Esophagus squamous epithelium (tissue), 4 donors: ENCODE results near the gene C8A.

ENCODE experiments used
- CTCF ChIP-seq, 6 experiments: fragments of 450-650 bp in 4 of 6; fragments of 200-600 bp in 2 of 6; sonication (generic) in 2 of 6; IDR thresholded peaks; one replicate each; pipeline ENCODE4 v1.5.1; 2016 to 2019; ENCODE audit warnings: antibody characterized with exemption in 6 of 6, mild to moderate bottlenecking in 4 of 6, moderate library complexity in 4 of 6
- POLR2A ChIP-seq, 4 donors: fragments of 450-650 bp; IDR thresholded peaks; one replicate each; pipeline ENCODE4 v1.6.1; 2017; ENCODE audit warnings: antibody characterized with exemption in 4 of 4, mild to moderate bottlenecking in 4 of 4, moderate library complexity in 3 of 4

- no peak for TF ChIP-seq CTCF (IDR thresholded peaks at IDR 0.05)
- no peak for TF ChIP-seq POLR2A (IDR thresholded peaks at IDR 0.05)
Measured at GRCh38 chr1:56904663-56905397, 50.2 kb downstream of the C8A start.
